Gastrocnemius medialis (tissue), 4 donors: ENCODE data around the gene CTIF. TPM values are rescaled to one million over a fixed set of nuclear protein-coding genes. Genes with fewer than 3 reads are reported as not detected.

Experiments
- ATAC-seq, 2 donors: fragments of 150-250 bp; one replicate each; pipeline ENCODE4 v1.9.1; 2016
- DNase-seq, 2 donors: peaks; one replicate each; pipeline ENCODE4 v3.0.0-alpha.2; 2019
- H3K27ac ChIP-seq, 4 donors: fragments of 200-600 bp; sonication (generic); 1 replicate in 1 of 4; 2 replicates in 3 of 4; pipeline ENCODE4 v1.5.1; 2016 to 2018; ENCODE audit warnings: mild to moderate bottlenecking in 2 of 4, moderate library complexity in 1 of 4
- H3K27me3 ChIP-seq, 3 donors: fragments of 200-600 bp; sonication (generic) in 2 of 3; 1 replicate in 1 of 3; 2 replicates in 2 of 3; pipeline versions ENCODE4 v1.5.1 to v1.6.0; 2016 to 2019; ENCODE audit warnings: mild to moderate bottlenecking in 1 of 3, moderate library complexity in 1 of 3
- H3K36me3 ChIP-seq, 2 donors: fragments of 200-600 bp; sonication (generic) in 1 of 2; one replicate each; pipeline ENCODE4 v1.5.1; 2017 to 2018
- H3K4me1 ChIP-seq, 2 donors: fragments of 200-600 bp; sonication (generic) in 1 of 2; one replicate each; pipeline ENCODE4 v1.5.1; 2016 to 2017; ENCODE audit warnings: mild to moderate bottlenecking in 2 of 2
- H3K4me3 ChIP-seq, 4 donors: fragments of 200-600 bp; sonication (generic) in 3 of 4; 1 replicate in 1 of 4; 2 replicates in 3 of 4; pipeline ENCODE4 v1.5.1; 2016 to 2019; ENCODE audit warnings: mild to moderate bottlenecking in 2 of 4
- H3K9me3 ChIP-seq, 3 donors: fragments of 200-600 bp; sonication (generic) in 2 of 3; 1 replicate in 1 of 3; 2 replicates in 2 of 3; pipeline ENCODE4 v1.5.1; 2016 to 2019
- POLR2A ChIP-seq, 2 donors: fragments of 450-650 bp; IDR thresholded peaks; one replicate each; pipeline ENCODE4 v1.6.1; 2017; ENCODE audit warnings: antibody characterized with exemption in 2 of 2, mild to moderate bottlenecking in 2 of 2, moderate library complexity in 2 of 2
- in situ Hi-C, 4 donors: fragments of 200-750 bp; cut with MboI; loops; one replicate each; pipeline versions ENCODE4 v1.15.0 to v1.8.0; 2017; ENCODE audit warnings: low sequenced_read_pairs in 4 of 4
- intact Hi-C: fragments of 100-400 bp; cut with DNase I; formaldehyde crosslinking; loops from one replicate; pipeline ENCODE4 v1.15.1; 2023; ENCODE audit warnings: low total_unique reads
- total RNA-seq, 4 donors: library from RNA; depleted of rRNA; stranded (reverse); fragments of >200 nt; gene quantifications; one replicate each; pipeline versions ENCODE4 v1.1.0 to v1.2.3, GENCODE V29; 2016
- TF ChIP-seq, protein P1 (sequence below), 5 experiments: fragments of 450-650 bp in 3 of 5; fragments of 200-600 bp in 2 of 5; sonication (generic) in 2 of 5; IDR thresholded peaks in 4 of 5; conservative IDR thresholded peaks in 1 of 5; 1 replicate in 4 of 5; 2 replicates in 1 of 5; pipeline ENCODE4 v1.5.1; 2016 to 2019; ENCODE audit warnings: antibody characterized with exemption in 5 of 5, mild to moderate bottlenecking in 3 of 5, moderate library complexity in 3 of 5

The CTIF gene
- total RNA-seq, 4 donors from 2014 or later = 20.2 to 35.4 (median 23.1) TPM

DNA sequence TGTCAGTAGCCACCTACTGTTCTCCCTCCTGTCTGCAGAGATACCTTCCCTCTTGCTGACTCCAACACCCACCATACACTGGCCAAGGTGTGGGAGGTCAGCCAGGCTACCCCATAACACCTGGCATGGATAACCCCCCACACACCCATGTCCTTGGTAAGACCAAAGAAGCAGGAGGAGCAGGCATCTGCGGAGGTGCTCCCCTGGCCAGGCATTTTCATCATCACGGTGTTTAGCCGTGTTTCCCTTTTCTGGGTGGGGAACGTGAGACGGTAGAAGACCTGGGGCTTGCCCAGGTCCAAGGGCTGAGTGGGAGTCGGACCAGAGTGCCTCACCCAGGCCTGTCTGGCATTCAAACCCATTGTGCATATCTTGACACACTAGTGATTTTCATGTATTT, 261.6 kb downstream of the CTIF start:
- no peak overlapping the region for H3K4me3 ChIP-seq
- no peaks in the 10 kb centered on the region for H3K9me3 ChIP-seq
- TF ChIP-seq POLR2A (IDR thresholded peaks at IDR 0.05) = no peak
- TF ChIP-seq, protein P1, sequence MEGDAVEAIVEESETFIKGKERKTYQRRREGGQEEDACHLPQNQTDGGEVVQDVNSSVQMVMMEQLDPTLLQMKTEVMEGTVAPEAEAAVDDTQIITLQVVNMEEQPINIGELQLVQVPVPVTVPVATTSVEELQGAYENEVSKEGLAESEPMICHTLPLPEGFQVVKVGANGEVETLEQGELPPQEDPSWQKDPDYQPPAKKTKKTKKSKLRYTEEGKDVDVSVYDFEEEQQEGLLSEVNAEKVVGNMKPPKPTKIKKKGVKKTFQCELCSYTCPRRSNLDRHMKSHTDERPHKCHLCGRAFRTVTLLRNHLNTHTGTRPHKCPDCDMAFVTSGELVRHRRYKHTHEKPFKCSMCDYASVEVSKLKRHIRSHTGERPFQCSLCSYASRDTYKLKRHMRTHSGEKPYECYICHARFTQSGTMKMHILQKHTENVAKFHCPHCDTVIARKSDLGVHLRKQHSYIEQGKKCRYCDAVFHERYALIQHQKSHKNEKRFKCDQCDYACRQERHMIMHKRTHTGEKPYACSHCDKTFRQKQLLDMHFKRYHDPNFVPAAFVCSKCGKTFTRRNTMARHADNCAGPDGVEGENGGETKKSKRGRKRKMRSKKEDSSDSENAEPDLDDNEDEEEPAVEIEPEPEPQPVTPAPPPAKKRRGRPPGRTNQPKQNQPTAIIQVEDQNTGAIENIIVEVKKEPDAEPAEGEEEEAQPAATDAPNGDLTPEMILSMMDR (IDR thresholded peaks at IDR 0.05 in 4 of 5, conservative IDR thresholded peaks at IDR 0.05 in 1 of 5) = no peak
- DNase-seq = peak in 1 of 2 donors; percentile 10
- H3K27ac ChIP-seq = peak overlapping the region in 1 of 4 donors; percentile 81
- in situ Hi-C loops = no loop called here
- ATAC-seq = no peak
- H3K27me3 ChIP-seq = no peaks in the 10 kb centered on the region
- H3K4me1 ChIP-seq = peaks cover 42 to 48% of the 10 kb centered on the region in 2 donors
- intact Hi-C loops = no loop called here
- no peaks in the 10 kb centered on the region for H3K36me3 ChIP-seq

DNA sequence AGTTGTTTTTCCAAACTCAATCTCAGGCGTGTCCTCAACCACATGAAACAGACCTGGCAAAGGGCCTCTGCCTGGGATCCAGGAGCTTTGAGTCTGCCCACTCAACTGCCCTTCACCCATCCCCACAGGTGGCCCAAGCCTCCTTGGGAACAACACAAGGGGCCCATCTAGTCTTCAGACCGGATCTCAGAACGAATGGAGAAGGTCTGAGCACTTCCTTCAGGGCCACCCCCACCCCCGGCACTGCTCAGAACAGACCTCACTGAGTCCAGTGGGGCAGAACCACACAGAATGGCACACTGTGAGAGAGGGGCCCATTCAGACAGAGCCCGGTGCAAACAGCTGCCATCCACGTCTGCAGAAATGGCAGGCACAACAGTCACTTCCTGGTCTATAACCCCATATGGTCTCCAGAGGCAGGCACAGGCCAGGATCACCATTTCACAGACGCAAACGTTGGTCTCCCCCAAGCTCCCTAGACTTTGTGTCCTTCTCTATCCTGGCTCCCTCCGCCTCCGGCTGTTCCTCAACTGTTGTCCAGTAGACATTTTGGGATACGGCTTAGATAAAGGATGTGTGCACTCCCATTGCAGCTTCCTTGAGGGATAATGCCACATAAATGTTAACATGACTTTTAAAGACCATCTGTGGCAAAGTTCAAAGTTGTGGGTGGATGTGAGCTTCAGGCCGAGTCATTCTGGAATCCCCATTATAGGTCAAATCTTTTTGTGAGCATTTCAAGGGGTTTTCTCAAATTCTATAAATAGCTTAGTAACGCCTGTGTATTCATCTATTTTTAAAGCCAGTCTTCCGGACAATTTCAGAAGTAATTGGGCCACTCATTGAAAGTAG, 262.3 kb downstream of the CTIF start:
- intact Hi-C loops = no loop called here
- Histone ChIP-seq H3K4me1 (peaks cover 45 to 48% of the 10 kb centered on the region in 2 donors), H3K27ac (peak overlapping the region; percentile 51 to 81 (median 72)), H3K27me3 (no peaks in the 10 kb centered on the region), H3K4me3 (no peak overlapping the region), H3K36me3 (no peaks in the 10 kb centered on the region), H3K9me3 (no peaks in the 10 kb centered on the region)
- in situ Hi-C loops = no loop called here
- TF ChIP-seq POLR2A (IDR thresholded peaks at IDR 0.05) = no peak
- TF ChIP-seq, protein P1 (IDR thresholded peaks at IDR 0.05 in 4 of 5, conservative IDR thresholded peaks at IDR 0.05 in 1 of 5) = no peak
- DNase-seq = peak in 1 of 2 donors; percentile 12
- ATAC-seq = no peak

DNA sequence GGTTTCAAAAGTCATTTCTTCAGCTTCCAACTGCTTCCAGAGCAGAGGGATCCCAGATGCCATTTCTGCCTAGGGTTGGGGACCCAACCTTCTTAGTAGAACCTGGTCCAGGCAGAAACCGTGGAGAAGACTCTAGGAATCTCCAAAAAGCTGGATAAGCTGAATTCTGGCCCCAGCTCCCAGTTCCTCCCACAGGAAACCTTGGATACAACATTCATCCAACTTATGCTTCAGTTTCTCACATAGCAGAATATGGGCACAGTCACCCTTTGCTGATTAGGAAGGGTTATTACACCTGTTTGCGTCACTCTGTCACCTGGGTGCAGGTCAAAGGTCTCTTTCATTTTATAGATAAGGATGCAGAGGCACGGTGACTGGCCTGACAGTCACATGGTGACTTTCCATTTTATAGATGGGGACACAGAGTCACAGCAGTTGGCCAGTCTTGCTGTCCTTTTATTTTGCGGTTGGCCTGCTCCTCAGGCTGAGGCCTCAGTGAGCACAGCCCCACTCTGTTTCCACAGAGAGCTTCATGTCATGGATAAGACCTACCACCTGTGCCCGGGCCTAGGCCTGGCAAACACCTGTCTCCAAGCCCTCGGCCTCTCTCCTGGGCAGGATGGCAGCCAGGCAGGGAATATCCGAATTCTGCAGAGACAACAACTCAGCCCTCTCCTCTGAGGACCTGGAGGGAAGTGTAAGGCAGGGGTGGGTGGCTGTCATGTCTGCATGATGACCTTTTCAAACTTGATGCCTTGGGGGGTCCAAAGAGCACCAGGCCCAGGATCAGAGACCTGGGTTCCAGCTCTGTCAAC, 263.1 kb downstream of the CTIF start:
- Histone ChIP-seq H3K4me1 (peaks cover 48 to 54% of the 10 kb centered on the region in 2 donors), H3K27ac (peak overlapping the region; percentile 51 to 81 (median 72)), H3K9me3 (no peaks in the 10 kb centered on the region), H3K27me3 (no peaks in the 10 kb centered on the region), H3K36me3 (no peaks in the 10 kb centered on the region), H3K4me3 (no peak overlapping the region)
- intact Hi-C loops (no loop called here), in situ Hi-C loops (no loop called here)
- ATAC-seq (no peak), DNase-seq (peak in 1 of 2 donors; percentile 13)
- TF ChIP-seq, protein P1 (IDR thresholded peaks at IDR 0.05 in 4 of 5, conservative IDR thresholded peaks at IDR 0.05 in 1 of 5) = no peak
- no peak for TF ChIP-seq POLR2A (IDR thresholded peaks at IDR 0.05)

DNA sequence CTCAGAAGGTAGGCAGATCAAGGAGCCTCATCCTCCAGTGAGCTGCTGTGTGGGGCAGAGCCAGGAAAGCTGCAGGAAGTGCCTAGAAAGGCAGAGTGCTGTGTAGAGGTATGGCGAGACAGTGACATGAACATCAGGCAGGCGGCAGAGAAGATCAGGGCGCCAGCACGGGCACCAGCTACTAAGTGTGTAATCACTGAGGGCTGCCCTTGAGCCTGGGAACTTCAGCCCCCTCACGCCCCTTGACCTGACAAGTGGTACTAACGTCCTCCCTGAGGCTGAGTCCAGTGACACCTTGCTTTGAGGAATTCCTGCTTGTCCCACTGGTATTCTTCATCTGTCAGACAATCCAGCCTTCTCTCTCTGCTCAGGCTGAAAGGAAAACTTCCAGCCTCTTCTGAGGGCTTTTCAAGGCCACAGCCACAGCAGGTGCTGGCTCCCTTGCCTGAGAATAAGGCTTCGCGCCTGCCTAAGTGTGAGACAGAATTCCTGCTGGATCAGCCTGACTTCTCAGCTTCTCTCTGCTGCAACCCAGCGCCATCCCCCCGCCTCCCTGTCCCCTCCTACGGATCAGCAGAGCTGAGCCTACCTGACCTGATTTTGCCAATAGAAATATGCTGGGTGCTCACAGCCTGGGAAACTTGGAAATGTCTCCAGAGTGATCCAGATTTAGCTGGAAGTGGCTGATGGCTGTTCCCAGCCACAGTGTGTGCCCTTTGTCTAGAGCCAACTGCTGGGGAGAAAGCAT, 263.9 kb downstream of the CTIF start:
- Histone ChIP-seq H3K4me3 (no peak overlapping the region), H3K36me3 (no peaks in the 10 kb centered on the region), H3K9me3 (no peaks in the 10 kb centered on the region), H3K4me1 (peaks cover 49 to 52% of the 10 kb centered on the region in 2 donors), H3K27ac (peak overlapping the region; percentile 51 to 81 (median 72)), H3K27me3 (no peaks in the 10 kb centered on the region)
- TF ChIP-seq POLR2A (IDR thresholded peaks at IDR 0.05) = no peak
- TF ChIP-seq, protein P1 (IDR thresholded peaks at IDR 0.05 in 4 of 5, conservative IDR thresholded peaks at IDR 0.05 in 1 of 5) = no peak
- peak in 1 of 2 donors; percentile 60 for DNase-seq
- intact Hi-C loops = no loop called here
- peak in 1 of 2 donors; percentile 59 for ATAC-seq
- in situ Hi-C loops = no loop called here
